Gastroesophageal sphincter (tissue), 4 donors: Measurements from ENCODE around the gene PPIL4. TPM values are rescaled to one million over a fixed set of nuclear protein-coding genes. Genes with fewer than 3 reads are reported as not detected.

Experiments used
- ATAC-seq: fragments of 150-250 bp; one replicate; pipeline ENCODE4 v1.9.1; 2016; ENCODE audit warnings: mild to moderate bottlenecking, moderate library complexity
- H3K27ac ChIP-seq, 4 donors: fragments of 200-600 bp; sonication (generic) in 3 of 4; 1 replicate in 3 of 4; 2 replicates in 1 of 4; pipeline ENCODE4 v1.5.1; 2016 to 2019
- H3K27me3 ChIP-seq: fragments of 200-600 bp; sonication (generic); one replicate; pipeline ENCODE4 v1.5.1; 2019
- H3K36me3 ChIP-seq, 2 donors: fragments of 200-600 bp; sonication (generic); one replicate each; pipeline ENCODE4 v1.5.1; 2019; ENCODE audit warnings: control low read depth in 1 of 2
- H3K4me1 ChIP-seq, 3 donors: fragments of 200-600 bp; sonication (generic); 1 replicate in 2 of 3; 2 replicates in 1 of 3; pipeline ENCODE4 v1.5.1; 2016 to 2019; ENCODE audit warnings: control low read depth in 2 of 3
- H3K4me3 ChIP-seq, 2 donors: fragments of 200-600 bp; sonication (generic); one replicate each; pipeline ENCODE4 v1.5.1; 2019; ENCODE audit warnings: mild to moderate bottlenecking in 1 of 2, moderate library complexity in 1 of 2
- H3K9me3 ChIP-seq, 3 donors: fragments of 200-600 bp; sonication (generic); one replicate each; pipeline ENCODE4 v1.5.1; 2017 to 2019; ENCODE audit warnings: control low read depth in 2 of 3
- EP300 ChIP-seq: sonication (generic); formaldehyde crosslinking; IDR thresholded peaks from one replicate; pipeline ENCODE4 v1.6.1; 2017; ENCODE audit warnings: antibody characterized with exemption, mild to moderate bottlenecking
- POLR2A ChIP-seq, 2 donors: fragments of 450-650 bp; IDR thresholded peaks; one replicate each; pipeline ENCODE4 v1.6.1; 2017; ENCODE audit warnings: antibody characterized with exemption in 2 of 2, mild to moderate bottlenecking in 2 of 2, moderate library complexity in 1 of 2
- POLR2AphosphoS5 ChIP-seq: sonication (generic); formaldehyde crosslinking; IDR thresholded peaks from one replicate; pipeline ENCODE4 v1.6.1; 2017; ENCODE audit warnings: antibody characterized with exemption
- WGBS, 2 donors: methylation state at CpG; one replicate each; pipeline ENCODE4 v1.1.5; 2018; ENCODE audit warnings: low coverage in 1 of 2; 5-methylcytosine and 5-hydroxymethylcytosine counted together
- total RNA-seq, 4 donors: library from RNA; depleted of rRNA; stranded (reverse); fragments of >200 nt; gene quantifications; one replicate each; pipeline ENCODE4 v1.1.0, GENCODE V29; 2016
- TF ChIP-seq, protein P1 (sequence below), 4 experiments: fragments of 200-600 bp in 2 of 4; fragments of 450-650 bp in 2 of 4; sonication (generic) in 1 of 4; IDR thresholded peaks; one replicate each; pipeline ENCODE4 v1.5.1; 2017 to 2019; ENCODE audit warnings: antibody characterized with exemption in 4 of 4, mild to moderate bottlenecking in 2 of 4, moderate library complexity in 2 of 4

The PPIL4 gene
- total RNA-seq, 4 donors from 2014 or later: 23.5 to 47.2 (median 39.3) TPM

DNA sequence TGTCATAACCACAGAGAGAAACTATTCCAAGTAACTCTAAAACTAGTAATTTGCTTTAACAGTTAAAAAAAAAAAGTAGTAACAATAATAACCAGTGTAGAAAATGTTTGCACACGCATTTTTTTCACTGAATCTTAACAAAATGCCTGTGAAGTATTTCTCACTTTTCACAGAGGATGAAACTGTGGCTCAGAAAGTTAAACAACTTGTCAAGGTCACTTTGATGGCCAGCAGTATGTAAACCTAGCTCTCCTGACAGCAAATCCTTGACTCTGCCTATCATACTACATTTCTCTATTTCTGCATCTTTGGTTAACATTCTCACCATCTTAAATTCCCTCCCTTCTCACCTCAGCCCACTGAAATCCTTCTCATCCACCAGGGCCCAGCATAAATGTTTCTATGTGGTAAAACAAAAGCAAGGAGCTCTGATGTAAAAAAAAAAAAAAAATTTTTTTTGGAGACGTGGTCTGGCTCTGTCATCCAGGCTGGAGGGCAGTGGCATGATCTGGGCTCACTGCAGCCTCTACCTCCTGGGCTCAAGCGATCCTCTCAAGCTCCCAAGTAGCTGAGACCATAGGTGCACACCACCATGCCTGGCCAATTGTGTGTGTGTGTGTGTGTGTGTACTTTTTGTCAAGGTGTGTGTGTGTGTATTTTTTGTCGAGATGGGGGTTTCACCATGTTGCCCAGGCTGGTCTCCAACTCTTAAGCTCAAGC, 34.9 kb downstream of the PPIL4 start:
- Histone ChIP-seq H3K4me1 (peaks cover 0 to 8% (median 0%) of the 10 kb centered on the region in 3 donors), H3K9me3 (no peaks in the 10 kb centered on the region), H3K27me3 (no peaks in the 10 kb centered on the region), H3K4me3 (no peak overlapping the region), H3K36me3 (peaks cover 0 to 50% of the 10 kb centered on the region in 2 donors), H3K27ac (no peak overlapping the region)
- no peak for TF ChIP-seq POLR2A (IDR thresholded peaks at IDR 0.05)
- TF ChIP-seq, protein P1, sequence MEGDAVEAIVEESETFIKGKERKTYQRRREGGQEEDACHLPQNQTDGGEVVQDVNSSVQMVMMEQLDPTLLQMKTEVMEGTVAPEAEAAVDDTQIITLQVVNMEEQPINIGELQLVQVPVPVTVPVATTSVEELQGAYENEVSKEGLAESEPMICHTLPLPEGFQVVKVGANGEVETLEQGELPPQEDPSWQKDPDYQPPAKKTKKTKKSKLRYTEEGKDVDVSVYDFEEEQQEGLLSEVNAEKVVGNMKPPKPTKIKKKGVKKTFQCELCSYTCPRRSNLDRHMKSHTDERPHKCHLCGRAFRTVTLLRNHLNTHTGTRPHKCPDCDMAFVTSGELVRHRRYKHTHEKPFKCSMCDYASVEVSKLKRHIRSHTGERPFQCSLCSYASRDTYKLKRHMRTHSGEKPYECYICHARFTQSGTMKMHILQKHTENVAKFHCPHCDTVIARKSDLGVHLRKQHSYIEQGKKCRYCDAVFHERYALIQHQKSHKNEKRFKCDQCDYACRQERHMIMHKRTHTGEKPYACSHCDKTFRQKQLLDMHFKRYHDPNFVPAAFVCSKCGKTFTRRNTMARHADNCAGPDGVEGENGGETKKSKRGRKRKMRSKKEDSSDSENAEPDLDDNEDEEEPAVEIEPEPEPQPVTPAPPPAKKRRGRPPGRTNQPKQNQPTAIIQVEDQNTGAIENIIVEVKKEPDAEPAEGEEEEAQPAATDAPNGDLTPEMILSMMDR (IDR thresholded peaks at IDR 0.05): no peak
- TF ChIP-seq EP300: no peak
- no peak for TF ChIP-seq POLR2AphosphoS5
- WGBS, 2 donors: 68 to 77% methylated on average over 3 of the region's 4 CpGs
- no peak for ATAC-seq

DNA sequence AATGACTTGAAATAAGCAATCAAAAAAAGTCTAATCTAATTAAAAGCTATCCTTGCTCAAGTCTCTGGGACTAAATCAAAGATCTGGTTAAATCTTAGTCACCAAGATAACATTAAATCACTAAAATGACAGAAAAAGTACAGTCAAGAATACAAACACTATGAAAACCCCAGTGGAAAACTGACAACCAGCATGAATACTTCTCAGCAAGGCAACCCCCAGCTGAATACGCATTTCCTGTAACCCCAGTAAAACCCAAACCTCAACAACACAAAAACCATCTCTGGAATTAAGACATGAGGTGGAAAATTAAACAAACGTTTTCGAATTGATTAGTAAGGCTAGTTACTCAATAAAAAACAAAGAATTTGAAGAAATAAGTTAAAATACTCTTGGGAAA, 37.4 kb downstream of the PPIL4 start:
- Histone ChIP-seq H3K4me3 (no peak overlapping the region), H3K9me3 (no peaks in the 10 kb centered on the region), H3K4me1 (peaks cover 0 to 18% (median 0%) of the 10 kb centered on the region in 3 donors), H3K36me3 (peaks cover 0 to 63% of the 10 kb centered on the region in 2 donors), H3K27ac (no peak overlapping the region), H3K27me3 (no peaks in the 10 kb centered on the region)
- 62 to 79% methylated on average over 3 of the region's 3 CpGs for WGBS, 2 donors
- TF ChIP-seq, protein P1 (IDR thresholded peaks at IDR 0.05): no peak
- TF ChIP-seq EP300 (no peak), POLR2A (IDR thresholded peaks at IDR 0.05) (no peak), POLR2AphosphoS5 (no peak)
- ATAC-seq: no peak

GRCh38 chr6:149503872-149504271, 42.0 kb downstream of the PPIL4 start:
- no peak for TF ChIP-seq POLR2AphosphoS5
- no peak for TF ChIP-seq EP300
- no peak for TF ChIP-seq POLR2A (IDR thresholded peaks at IDR 0.05)
- TF ChIP-seq, protein P1 (IDR thresholded peaks at IDR 0.05): no peak
- H3K27me3 ChIP-seq: no peaks in the 10 kb centered on the region
- H3K4me3 ChIP-seq: no peak overlapping the region
- H3K36me3 ChIP-seq: peaks cover 0 to 45% of the 10 kb centered on the region in 2 donors
- 0 to 38% methylated on average over 2 of the region's 2 CpGs for WGBS, 2 donors
- ATAC-seq: no peak
- H3K27ac ChIP-seq: no peak overlapping the region
- H3K4me1 ChIP-seq: peaks cover 0 to 13% (median 0%) of the 10 kb centered on the region in 3 donors
- no peaks in the 10 kb centered on the region for H3K9me3 ChIP-seq

GRCh38 chr6:149503276-149503675, 42.6 kb downstream of the PPIL4 start:
- Histone ChIP-seq H3K27ac (no peak overlapping the region), H3K27me3 (no peaks in the 10 kb centered on the region), H3K9me3 (no peaks in the 10 kb centered on the region), H3K4me1 (peaks cover 0 to 13% (median 0%) of the 10 kb centered on the region in 3 donors), H3K4me3 (no peak overlapping the region), H3K36me3 (peaks cover 0 to 45% of the 10 kb centered on the region in 2 donors)
- TF ChIP-seq POLR2A (IDR thresholded peaks at IDR 0.05): no peak
- no peak for TF ChIP-seq POLR2AphosphoS5
- no peak for TF ChIP-seq EP300
- TF ChIP-seq, protein P1 (IDR thresholded peaks at IDR 0.05): no peak
- 86 to 94% methylated on average over 2 of the region's 2 CpGs for WGBS, 2 donors
- no peak for ATAC-seq

- no peak overlapping the region for H3K4me3 ChIP-seq
- 91 to 94% methylated on average over 3 of the region's 3 CpGs for WGBS, 2 donors
- no peak overlapping the region for H3K27ac ChIP-seq
- peaks cover 0 to 45% of the 10 kb centered on the region in 2 donors for H3K36me3 ChIP-seq
- no peaks in the 10 kb centered on the region for H3K9me3 ChIP-seq
- no peak for ATAC-seq
- peaks cover 0 to 13% (median 0%) of the 10 kb centered on the region in 3 donors for H3K4me1 ChIP-seq
- TF ChIP-seq POLR2A (IDR thresholded peaks at IDR 0.05) (no peak), EP300 (no peak), POLR2AphosphoS5 (no peak)
- TF ChIP-seq, protein P1 (IDR thresholded peaks at IDR 0.05): no peak
- H3K27me3 ChIP-seq: no peaks in the 10 kb centered on the region
Measured at GRCh38 chr6:149501768-149502167, 44.1 kb downstream of the PPIL4 start.
